GM23248 (cell line): Measurements from ENCODE around the gene PES1. TPM values are rescaled to one million over a fixed set of nuclear protein-coding genes. Genes with fewer than 3 reads are reported as not detected.
A peak's percentile ranks its signal among the peaks of the same experiment; 100 is the strongest.

Source experiments
- DNase-seq: peaks from one replicate; pipeline ENCODE4 v3.0.0-alpha.2; 2015
- H2AFZ ChIP-seq: fragments of 200-600 bp; sonication (generic); 2 replicates; pipeline ENCODE4 v1.6.1; 2016; ENCODE audit warnings: antibody characterized with exemption
- H3F3A ChIP-seq: fragments of 200-600 bp; sonication (generic); 2 replicates; pipeline ENCODE4 v1.6.1; 2016; ENCODE audit warnings: mild to moderate bottlenecking, antibody characterized with exemption, mixed run types; ENCODE audit not compliant: insufficient read depth
- H3K27ac ChIP-seq: fragments of 200-600 bp; sonication (generic); 2 replicates; pipeline ENCODE4 v1.5.1; 2016; ENCODE audit warnings: mild to moderate bottlenecking
- H3K27me3 ChIP-seq: fragments of 200-600 bp; sonication (generic); replicated peaks from 2 replicates; pipeline ENCODE4 v1.6.1; 2016; ENCODE audit warnings: mild to moderate bottlenecking; ENCODE audit not compliant: insufficient read depth
- H3K36me3 ChIP-seq: fragments of 200-600 bp; sonication (generic); 2 replicates; pipeline ENCODE4 v1.6.1; 2016; ENCODE audit warnings: low read depth, mild to moderate bottlenecking
- H3K4me1 ChIP-seq: fragments of 200-600 bp; sonication (generic); 2 replicates; pipeline ENCODE4 v1.6.1; 2016; ENCODE audit warnings: mild to moderate bottlenecking; ENCODE audit not compliant: insufficient read depth
- H3K4me2 ChIP-seq: fragments of 200-600 bp; sonication (generic); one replicate; pipeline ENCODE4 v1.6.1; 2016; ENCODE audit warnings: mild to moderate bottlenecking; ENCODE audit not compliant: unreplicated experiment
- H3K4me3 ChIP-seq: fragments of 200-600 bp; sonication (generic); 2 replicates; pipeline ENCODE4 v1.5.1; 2016; ENCODE audit warnings: mild to moderate bottlenecking
- H3K79me2 ChIP-seq: fragments of 200-600 bp; sonication (generic); 2 replicates; pipeline ENCODE4 v1.6.1; 2016; ENCODE audit warnings: mild to moderate bottlenecking; ENCODE audit not compliant: insufficient read depth
- H3K9ac ChIP-seq: fragments of 200-600 bp; sonication (generic); 2 replicates; pipeline ENCODE4 v1.6.1; 2016; ENCODE audit warnings: mild to moderate bottlenecking
- H3K9me2 ChIP-seq: fragments of 200-600 bp; sonication (generic); 2 replicates; pipeline ENCODE4 v1.6.1; 2016; ENCODE audit warnings: mixed run types, mild to moderate bottlenecking, moderate library complexity; ENCODE audit not compliant: insufficient read depth
- H3K9me3 ChIP-seq: fragments of 200-600 bp; sonication (generic); one replicate; pipeline ENCODE4 v1.6.1; 2017; ENCODE audit warnings: low read depth
- H4K20me1 ChIP-seq: fragments of 200-600 bp; sonication (generic); 2 replicates; pipeline ENCODE4 v1.6.0; 2016; ENCODE audit not compliant: insufficient read depth
- EZH2 ChIP-seq: fragments of 200-600 bp; sonication (generic); IDR thresholded peaks from 2 replicates; pipeline ENCODE4 v1.6.1; 2018; ENCODE audit warnings: antibody characterized with exemption, mild to moderate bottlenecking; ENCODE audit not compliant: insufficient read depth, poor library complexity, severe bottlenecking
- EZH2phosphoT487 ChIP-seq: fragments of 200-600 bp; sonication (generic); IDR thresholded peaks from 2 replicates; pipeline ENCODE4 v1.6.1; 2018; ENCODE audit warnings: antibody characterized with exemption, moderate library complexity, mild to moderate bottlenecking, low read depth; ENCODE audit not compliant: insufficient read depth
- WGBS, 2 experiments: methylation state at CpG; one replicate each; pipeline ENCODE4 v1.1.6; 2015 to 2017; ENCODE audit warnings: low lambda C conversion rate in 2 of 2, low coverage in 1 of 2; ENCODE audit errors: missing lambda C conversion rate in 2 of 2; 5-methylcytosine and 5-hydroxymethylcytosine counted together
- in situ Hi-C: fragments of 300-500 bp; cut with MboI; formaldehyde crosslinking; loops from 2 replicates; pipeline ENCODE4 v1.15.0; 2020
- polyA plus RNA-seq: library from polyadenylated mRNA; unstranded; fragments of >200 nt; fragmentation: Nextera tagmentation; extraction: Ambion mirVana; gene quantifications from 2 replicates; pipeline ENCODE4 v1.2.1, GENCODE V29; 2016
- total RNA-seq: library from RNA; depleted of rRNA; stranded (reverse); fragments of >200 nt; shearing (Covaris generic); gene quantifications from 2 replicates; pipeline ENCODE4 v1.2.3, GENCODE V29; 2014

Gene PES1
- total and polyA plus RNA-seq, 2 experiments from 2014 or later = 67.8 to 83.7 TPM

DNA sequence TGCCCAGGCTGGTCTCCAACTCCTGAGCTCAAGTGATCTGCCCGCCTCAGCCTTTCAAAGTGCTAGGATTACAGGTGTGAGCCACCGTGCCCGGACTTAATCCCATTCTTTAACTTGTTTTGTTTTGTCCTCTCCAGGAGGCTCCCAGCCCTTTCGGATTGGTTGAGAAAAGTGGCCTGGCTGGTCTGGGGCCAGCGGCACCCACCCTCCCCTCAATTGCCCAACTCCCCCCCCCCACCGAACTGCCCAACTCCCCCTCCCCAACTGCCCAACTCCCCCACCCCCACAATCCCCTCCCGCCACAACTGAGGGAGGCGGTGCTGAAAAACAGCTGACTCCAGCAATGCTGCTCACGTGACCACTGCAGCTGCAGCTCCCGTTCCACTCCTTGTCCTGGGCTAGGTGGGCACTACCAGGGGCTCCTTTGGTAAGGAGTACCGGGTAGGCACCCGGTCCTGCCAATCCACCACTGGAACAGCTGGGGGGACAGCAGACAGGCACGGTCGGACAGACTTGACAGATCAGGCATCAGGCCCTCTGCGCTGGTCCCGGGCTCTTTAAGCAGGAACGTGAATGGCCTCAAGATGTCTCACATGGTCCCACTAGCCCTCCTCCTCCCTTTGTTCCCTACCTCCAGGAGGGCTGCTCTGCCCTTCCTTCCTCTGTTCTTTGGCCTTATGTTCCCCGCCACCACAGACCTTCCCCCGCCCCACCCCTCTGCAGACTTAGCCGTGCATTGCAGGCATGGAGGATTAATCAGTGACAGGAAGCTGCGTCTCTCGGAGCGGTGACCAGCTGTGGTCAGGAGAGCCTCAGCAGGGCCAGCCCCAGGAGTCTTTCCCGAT is 15.0 kb upstream of the PES1 start, which contains the start of gene TCN2:
Gene TCN2, plus strand, starts transcription at position 720 of the 845 bp plus-strand sequence. CDS start 158 bp downstream, outside the sequence.
- Histone ChIP-seq H3K36me3 (no peaks in the 10 kb centered on the region), H2AFZ (peak within 1 kb of the TSS; percentile 98), H3K27ac (peak within 1 kb of the TSS; percentile 39; the same call in 1 of the 2 replicates), H3K27me3 (no peaks in the 10 kb centered on the region), H3K9ac (peak within 1 kb of the TSS; percentile 78), H3K4me2 (peak within 1 kb of the TSS; percentile 99), H4K20me1 (no peaks in the 10 kb centered on the region), H3K9me2 (no peaks in the 10 kb centered on the region), H3K4me3 (peak within 1 kb of the TSS; percentile 76), H3F3A (peaks cover 9% of the 10 kb centered on the region; the same call in 1 of the 2 replicates), H3K9me3 (no peaks in the 10 kb centered on the region), H3K79me2 (no peaks in the 10 kb centered on the region), H3K4me1 (peaks cover 23% of the 10 kb centered on the region)
- in situ Hi-C loops = no loop called here
- 2% methylated on average over 16 to 24 of the region's 24 CpGs for WGBS, 2 experiments
- peak; percentile 86 for DNase-seq
- no peak for TF ChIP-seq EZH2phosphoT487
- TF ChIP-seq EZH2 = no peak

GRCh38 chr22:30605449-30606110 is 13.9 kb upstream of the PES1 start:
- in situ Hi-C loops = no loop called here
- Histone ChIP-seq H2AFZ (peak overlapping the region; percentile 98), H3K27me3 (no peaks in the 10 kb centered on the region), H3K36me3 (no peaks in the 10 kb centered on the region), H3K27ac (no peak overlapping the region), H3K9me2 (no peaks in the 10 kb centered on the region), H3K79me2 (no peaks in the 10 kb centered on the region), H3K4me2 (peak overlapping the region; percentile 76), H3K9me3 (no peaks in the 10 kb centered on the region), H4K20me1 (no peaks in the 10 kb centered on the region), H3K9ac (peak overlapping the region; percentile 78; the same call in 1 of the 2 replicates), H3K4me1 (peaks cover 23% of the 10 kb centered on the region), H3F3A (peaks cover 9% of the 10 kb centered on the region; the same call in 1 of the 2 replicates), H3K4me3 (0 out of 2 replicates have a peak overlapping the region, but pooled peaks have one; percentile 76)
- DNase-seq = peak; percentile 68
- WGBS, 2 experiments = 32 to 39% methylated on average over 9 of the region's 9 CpGs
- no peak for TF ChIP-seq EZH2
- no peak for TF ChIP-seq EZH2phosphoT487

DNA sequence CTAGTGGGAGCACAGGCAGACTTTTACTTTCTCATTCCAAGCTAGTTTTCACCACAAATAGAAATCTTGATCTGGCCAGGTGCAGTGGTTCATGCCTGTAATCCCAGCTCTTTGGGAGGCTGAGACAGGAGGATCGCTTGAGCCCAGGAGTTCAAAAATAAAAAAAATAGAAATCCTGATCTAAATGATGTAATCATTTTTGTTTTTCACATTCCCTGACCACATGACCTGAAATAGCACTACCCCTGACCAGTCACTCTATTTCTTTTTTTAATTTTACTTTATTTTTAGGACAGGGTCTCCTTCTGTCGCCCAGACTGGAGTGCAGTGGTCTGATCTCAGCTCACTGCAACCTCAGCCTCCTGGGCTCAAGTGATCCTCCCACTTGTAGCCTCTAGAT is 13.0 kb upstream of the PES1 start:
- Histone ChIP-seq H3K27ac (no peak overlapping the region), H3K36me3 (no peaks in the 10 kb centered on the region), H2AFZ (no peak overlapping the region), H3K9ac (no peak overlapping the region), H3K4me1 (peaks cover 23% of the 10 kb centered on the region), H3K9me3 (no peaks in the 10 kb centered on the region), H4K20me1 (no peaks in the 10 kb centered on the region), H3K4me3 (no peak overlapping the region), H3F3A (peaks cover 9% of the 10 kb centered on the region; the same call in 1 of the 2 replicates), H3K27me3 (no peaks in the 10 kb centered on the region), H3K4me2 (no peak overlapping the region), H3K79me2 (no peaks in the 10 kb centered on the region), H3K9me2 (no peaks in the 10 kb centered on the region)
- DNase-seq = no peak
- 96 to 97% methylated on average over 2 of the region's 2 CpGs for WGBS, 2 experiments
- TF ChIP-seq EZH2phosphoT487 = no peak
- no peak for TF ChIP-seq EZH2
- in situ Hi-C loops = no loop called here

DNA sequence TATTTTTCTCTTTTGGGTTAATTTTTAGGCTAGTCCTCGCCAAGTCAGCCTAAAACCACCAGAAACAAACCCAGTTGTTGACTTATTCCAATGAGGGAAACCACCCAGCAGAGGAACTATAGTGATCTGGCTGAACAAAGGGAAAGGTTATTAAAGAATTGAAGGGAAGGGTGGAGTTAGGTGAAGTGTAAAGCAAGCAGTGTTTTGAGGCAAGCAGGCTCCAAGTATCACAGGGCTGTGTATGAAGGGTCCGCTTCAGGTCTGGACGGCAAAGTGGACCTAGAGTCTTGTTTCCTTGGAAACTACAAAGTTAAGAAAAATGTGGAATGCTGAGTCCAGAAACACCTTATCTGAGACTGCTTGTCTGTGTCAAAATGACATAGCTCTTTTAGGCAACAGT is 12.1 kb upstream of the PES1 start:
- Histone ChIP-seq H3K27ac (no peak overlapping the region), H2AFZ (no peak overlapping the region), H3K9me2 (no peaks in the 10 kb centered on the region), H3K4me1 (peaks cover 13% of the 10 kb centered on the region), H3F3A (peaks cover 3% of the 10 kb centered on the region; the same call in 1 of the 2 replicates), H3K9ac (no peak overlapping the region), H3K79me2 (no peaks in the 10 kb centered on the region), H3K9me3 (no peaks in the 10 kb centered on the region), H3K4me3 (no peak overlapping the region), H3K36me3 (no peaks in the 10 kb centered on the region), H3K27me3 (no peaks in the 10 kb centered on the region), H4K20me1 (no peaks in the 10 kb centered on the region), H3K4me2 (no peak overlapping the region)
- no peak for DNase-seq
- in situ Hi-C loops = no loop called here
- 77 to 80% methylated on average over 3 of the region's 3 CpGs for WGBS, 2 experiments
- no peak for TF ChIP-seq EZH2phosphoT487
- TF ChIP-seq EZH2 = no peak
